ENCODE measurements around the gene PDE4DIP. TPM values are rescaled to one million over a fixed set of nuclear protein-coding genes. Genes with fewer than 3 reads are reported as not detected.
"Not testable (repeated sequence)": the region's sequence is repeated elsewhere in the genome, so short reads cannot be mapped to it uniquely, and the experiment has no call there.

PDE4DIP gene
- total and polyA plus RNA-seq, 2 donors (not counting 3 experiments of a cell fraction or from before 2014, with no cell fraction given): 6.3 to 26.4 TPM

DNA sequence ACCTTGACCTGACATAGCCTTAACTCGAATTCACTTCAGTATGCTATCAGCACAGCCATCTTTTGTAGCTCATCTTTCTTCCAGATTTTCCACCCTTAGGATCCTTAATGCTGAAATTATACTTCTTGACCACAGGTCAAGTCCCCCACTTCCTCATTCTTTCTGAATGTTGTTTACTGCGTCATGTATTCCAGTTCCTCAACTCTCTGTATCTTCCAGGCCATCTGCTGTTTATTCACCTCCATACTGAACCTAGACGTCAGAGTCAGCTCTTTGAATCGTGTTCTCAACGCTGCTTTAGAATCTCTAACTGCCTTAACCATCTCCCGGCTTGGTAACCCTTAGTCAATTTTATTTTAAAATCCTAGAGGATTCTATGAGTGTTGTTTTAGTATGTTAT lies 9.8 kb downstream of the PDE4DIP start:
- H3K79me2 ChIP-seq (ENCODE audit: control insufficient read depth, insufficient read depth, low read length); H3K4me2 ChIP-seq (ENCODE audit: insufficient read depth, low read length); H3K9ac ChIP-seq (replicated peaks; ENCODE audit: extremely low read depth, insufficient read depth, low read length); DNase-seq (ENCODE audit: low read depth, low spot score); H3K9me1 ChIP-seq (replicated peaks; ENCODE audit: control insufficient read depth, extremely low read depth, insufficient read depth, low read length); FAIRE-seq; H3K4me1 ChIP-seq (ENCODE audit: control insufficient read depth, extremely low read depth, insufficient read depth, low read length); H4K20me1 ChIP-seq (replicated peaks; ENCODE audit: control insufficient read depth, extremely low read depth, insufficient read depth, low read length); H3K27me3 ChIP-seq (ENCODE audit: control insufficient read depth in 2 of 2, insufficient read depth in 2 of 2, low read length in 2 of 2); BruUV-seq (replicated peaks); H3K4me3 ChIP-seq (replicated peaks in 1 of 3; ENCODE audit: insufficient read depth in 1 of 3, low read depth in 1 of 3, low read length in 3 of 3); CTCF ChIA-PET; H3K27ac ChIP-seq (ENCODE audit: insufficient read depth, low read depth, low read length); H3K36me3 ChIP-seq (ENCODE audit: control insufficient read depth in 2 of 2, extremely low read depth in 1 of 2, insufficient read depth in 2 of 2, low read length in 2 of 2); H3K9me3 ChIP-seq (replicated peaks; ENCODE audit: control insufficient read depth, insufficient read depth, low read length); dilution Hi-C loops (cut with MboI; ENCODE audit: extremely low pct_ligation_motif_present, low sequenced_read_pairs); intact Hi-C loops (cut with micrococcal nuclease); H2AFZ ChIP-seq (ENCODE audit: low read depth, low read length); POLR2A ChIA-PET: not testable (repeated sequence)

- H3K9me3 ChIP-seq (replicated peaks; ENCODE audit: control insufficient read depth, insufficient read depth, low read length); H3K27ac ChIP-seq (ENCODE audit: insufficient read depth, low read depth, low read length); CTCF ChIA-PET; intact Hi-C loops (cut with micrococcal nuclease); POLR2A ChIA-PET; H3K9me1 ChIP-seq (replicated peaks; ENCODE audit: control insufficient read depth, extremely low read depth, insufficient read depth, low read length); H3K9ac ChIP-seq (replicated peaks; ENCODE audit: extremely low read depth, insufficient read depth, low read length); DNase-seq (ENCODE audit: low read depth, low spot score); H3K79me2 ChIP-seq (ENCODE audit: control insufficient read depth, insufficient read depth, low read length); H3K36me3 ChIP-seq (ENCODE audit: control insufficient read depth in 2 of 2, extremely low read depth in 1 of 2, insufficient read depth in 2 of 2, low read length in 2 of 2); dilution Hi-C loops (cut with MboI; ENCODE audit: extremely low pct_ligation_motif_present, low sequenced_read_pairs); H4K20me1 ChIP-seq (replicated peaks; ENCODE audit: control insufficient read depth, extremely low read depth, insufficient read depth, low read length); H3K4me2 ChIP-seq (ENCODE audit: insufficient read depth, low read length); BruUV-seq (replicated peaks); H2AFZ ChIP-seq (ENCODE audit: low read depth, low read length); H3K27me3 ChIP-seq (ENCODE audit: control insufficient read depth in 2 of 2, insufficient read depth in 2 of 2, low read length in 2 of 2); H3K4me1 ChIP-seq (ENCODE audit: control insufficient read depth, extremely low read depth, insufficient read depth, low read length); FAIRE-seq; H3K4me3 ChIP-seq (replicated peaks in 1 of 3; ENCODE audit: insufficient read depth in 1 of 3, low read depth in 1 of 3, low read length in 3 of 3): not testable (repeated sequence)
These were observed 11.1 kb downstream of the PDE4DIP start for GRCh38 chr1:148855367-148855766.

GRCh38 chr1:148860049-148860448 lies 15.8 kb downstream of the PDE4DIP start:
- H3K9me3 ChIP-seq (replicated peaks; ENCODE audit: control insufficient read depth, insufficient read depth, low read length); H3K4me3 ChIP-seq (replicated peaks in 1 of 3; ENCODE audit: insufficient read depth in 1 of 3, low read depth in 1 of 3, low read length in 3 of 3); H3K9ac ChIP-seq (replicated peaks; ENCODE audit: extremely low read depth, insufficient read depth, low read length); H4K20me1 ChIP-seq (replicated peaks; ENCODE audit: control insufficient read depth, extremely low read depth, insufficient read depth, low read length); H3K4me1 ChIP-seq (ENCODE audit: control insufficient read depth, extremely low read depth, insufficient read depth, low read length); H3K79me2 ChIP-seq (ENCODE audit: control insufficient read depth, insufficient read depth, low read length); H3K4me2 ChIP-seq (ENCODE audit: insufficient read depth, low read length); H3K9me1 ChIP-seq (replicated peaks; ENCODE audit: control insufficient read depth, extremely low read depth, insufficient read depth, low read length); H3K36me3 ChIP-seq (ENCODE audit: control insufficient read depth in 2 of 2, extremely low read depth in 1 of 2, insufficient read depth in 2 of 2, low read length in 2 of 2); H3K27ac ChIP-seq (ENCODE audit: insufficient read depth, low read depth, low read length); CTCF ChIA-PET; H2AFZ ChIP-seq (ENCODE audit: low read depth, low read length); intact Hi-C loops (cut with micrococcal nuclease); dilution Hi-C loops (cut with MboI; ENCODE audit: extremely low pct_ligation_motif_present, low sequenced_read_pairs); DNase-seq (ENCODE audit: low read depth, low spot score); FAIRE-seq; H3K27me3 ChIP-seq (ENCODE audit: control insufficient read depth in 2 of 2, insufficient read depth in 2 of 2, low read length in 2 of 2); BruUV-seq (replicated peaks); POLR2A ChIA-PET: not testable (repeated sequence)

DNA sequence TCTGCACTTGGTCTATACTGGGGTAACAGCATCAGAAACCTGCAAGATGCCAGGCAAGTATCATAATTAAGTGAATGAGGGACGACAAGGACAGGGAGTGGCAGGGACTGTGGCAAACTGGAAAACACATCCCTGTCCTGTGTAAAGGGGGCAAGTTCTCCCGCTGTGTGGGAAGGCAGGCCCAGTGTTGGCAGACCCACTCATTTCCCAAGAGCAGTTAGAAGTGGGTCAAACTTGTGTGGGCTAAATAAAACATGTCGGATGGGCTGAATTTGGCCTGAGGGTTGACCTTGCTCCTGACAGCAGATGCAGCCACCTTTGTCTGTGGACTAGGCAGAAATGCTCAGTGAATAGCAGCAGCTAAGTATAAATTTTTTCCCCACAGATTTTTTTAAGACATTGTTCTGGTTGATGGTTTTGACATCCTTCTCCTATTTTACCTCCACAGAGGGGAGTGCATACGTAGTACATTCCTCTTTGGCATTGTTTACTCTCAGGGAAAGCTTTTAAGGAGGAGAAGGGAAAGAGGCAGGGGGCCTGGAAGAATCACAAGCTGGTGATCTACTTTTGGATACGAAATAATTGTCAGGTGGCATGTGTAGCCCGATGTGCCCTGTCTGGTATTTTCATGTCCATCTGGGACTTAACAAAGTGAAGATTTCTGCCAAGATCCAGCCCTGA lies 16.5 kb downstream of the PDE4DIP start:
- H3K9me1 ChIP-seq (replicated peaks; ENCODE audit: control insufficient read depth, extremely low read depth, insufficient read depth, low read length); H3K36me3 ChIP-seq (ENCODE audit: control insufficient read depth in 2 of 2, extremely low read depth in 1 of 2, insufficient read depth in 2 of 2, low read length in 2 of 2); POLR2A ChIA-PET; H2AFZ ChIP-seq (ENCODE audit: low read depth, low read length); H3K9me3 ChIP-seq (replicated peaks; ENCODE audit: control insufficient read depth, insufficient read depth, low read length); FAIRE-seq; H3K4me1 ChIP-seq (ENCODE audit: control insufficient read depth, extremely low read depth, insufficient read depth, low read length); H4K20me1 ChIP-seq (replicated peaks; ENCODE audit: control insufficient read depth, extremely low read depth, insufficient read depth, low read length); H3K79me2 ChIP-seq (ENCODE audit: control insufficient read depth, insufficient read depth, low read length); CTCF ChIA-PET; BruUV-seq (replicated peaks); H3K4me3 ChIP-seq (replicated peaks in 1 of 3; ENCODE audit: insufficient read depth in 1 of 3, low read depth in 1 of 3, low read length in 3 of 3); H3K4me2 ChIP-seq (ENCODE audit: insufficient read depth, low read length); H3K9ac ChIP-seq (replicated peaks; ENCODE audit: extremely low read depth, insufficient read depth, low read length); H3K27me3 ChIP-seq (ENCODE audit: control insufficient read depth in 2 of 2, insufficient read depth in 2 of 2, low read length in 2 of 2); DNase-seq (ENCODE audit: low read depth, low spot score); intact Hi-C loops (cut with micrococcal nuclease); dilution Hi-C loops (cut with MboI; ENCODE audit: extremely low pct_ligation_motif_present, low sequenced_read_pairs); H3K27ac ChIP-seq (ENCODE audit: insufficient read depth, low read depth, low read length): not testable (repeated sequence)

Data from endothelial cell of umbilical vein (primary cell).